Keratinocyte (primary cell): ENCODE data around the gene RBFOX2. TPM values are rescaled to one million over a fixed set of nuclear protein-coding genes. Genes with fewer than 3 reads are reported as not detected.
A peak's percentile ranks its signal among the peaks of the same experiment; 100 is the strongest.

Source experiments
- DNase-seq: peaks from one replicate; pipeline ENCODE4 v3.0.0-alpha.2; 2011; ENCODE audit warnings: low read depth, missing footprints, low spot score
- FAIRE-seq: peaks from 2 replicates; lab custom pipeline; 2011; peaks lifted over from hg19 to GRCh38; lab: Jason Lieb, UNC
- H2AFZ ChIP-seq: 2 replicates; pipeline ENCODE4 v1.6.0; 2012; ENCODE audit warnings: low read length, control low read depth, inconsistent platforms; ENCODE audit not compliant: control insufficient read depth
- H3K27ac ChIP-seq: 2 replicates; pipeline ENCODE4 v1.5.1; 2011; ENCODE audit warnings: low read length; ENCODE audit not compliant: control insufficient read depth, insufficient read depth
- H3K27me3 ChIP-seq: 3 replicates; pipeline ENCODE4 v1.6.0; 2011; ENCODE audit warnings: low read length; ENCODE audit not compliant: control insufficient read depth, insufficient read depth; ENCODE audit errors: extremely low read depth
- H3K36me3 ChIP-seq, 2 experiments: 2 replicates in 1 of 2; 3 replicates in 1 of 2; pipeline ENCODE4 v1.5.1; 2011; ENCODE audit warnings: low read length in 2 of 2, mild to moderate bottlenecking in 1 of 2; ENCODE audit not compliant: control insufficient read depth in 2 of 2, insufficient read depth in 2 of 2; ENCODE audit errors: extremely low read depth in 1 of 2
- H3K4me1 ChIP-seq: 3 replicates; pipeline ENCODE4 v1.5.1; 2011; ENCODE audit warnings: low read length; ENCODE audit not compliant: control insufficient read depth, insufficient read depth; ENCODE audit errors: extremely low read depth
- H3K4me2 ChIP-seq: 3 replicates; pipeline ENCODE4 v1.6.0; 2011; ENCODE audit warnings: low read depth, low read length; ENCODE audit not compliant: control insufficient read depth, insufficient read depth; ENCODE audit errors: extremely low read depth
- H3K4me3 ChIP-seq, 3 experiments: fragments of 200-600 bp in 1 of 3; sonication (generic) in 1 of 3; 2 replicates in 2 of 3; 3 replicates in 1 of 3; pipeline ENCODE4 v1.5.1; 2011 to 2016; ENCODE audit warnings: low read length in 3 of 3, mild to moderate bottlenecking in 3 of 3, control low read depth in 2 of 3, inconsistent platforms in 1 of 3, low read depth in 1 of 3, mixed read lengths in 1 of 3, mixed run types in 1 of 3, moderate library complexity in 1 of 3; ENCODE audit not compliant: control insufficient read depth in 2 of 3, insufficient read depth in 2 of 3; ENCODE audit errors: extremely low read depth in 1 of 3
- H3K79me2 ChIP-seq: 2 replicates; pipeline ENCODE4 v1.6.0; 2012; ENCODE audit warnings: low read length; ENCODE audit not compliant: control insufficient read depth, insufficient read depth
- H3K9ac ChIP-seq: 3 replicates; pipeline ENCODE4 v1.6.0; 2011; ENCODE audit warnings: low read length; ENCODE audit not compliant: control insufficient read depth, insufficient read depth; ENCODE audit errors: extremely low read depth
- H3K9me1 ChIP-seq: 3 replicates; pipeline ENCODE4 v1.6.0; 2011; ENCODE audit warnings: low read length; ENCODE audit not compliant: control insufficient read depth, insufficient read depth; ENCODE audit errors: extremely low read depth
- H3K9me3 ChIP-seq: 2 replicates; pipeline ENCODE4 v1.5.1; 2012; ENCODE audit warnings: low read depth, low read length; ENCODE audit not compliant: control insufficient read depth
- H4K20me1 ChIP-seq: 3 replicates; pipeline ENCODE4 v1.6.0; 2011; ENCODE audit warnings: low read length; ENCODE audit not compliant: control insufficient read depth, insufficient read depth; ENCODE audit errors: extremely low read depth
- CTCF ChIP-seq, 3 experiments: IDR thresholded peaks in 1 of 3; conservative IDR thresholded peaks in 1 of 3; optimal IDR thresholded peaks in 1 of 3; 2 replicates in 2 of 3; 3 replicates in 1 of 3; pipeline versions ENCODE3 to v1.5.1; 2011; ENCODE audit warnings: low read length in 3 of 3, mild to moderate bottlenecking in 3 of 3, moderate library complexity in 2 of 3, control low read depth in 1 of 3, inconsistent platforms in 1 of 3; ENCODE audit not compliant: insufficient read depth in 2 of 3; ENCODE audit errors: extremely low read depth in 1 of 3
- EZH2 ChIP-seq: IDR thresholded peaks from one replicate; pipeline ENCODE4 v1.6.1; 2012; ENCODE audit warnings: inconsistent platforms, mild to moderate bottlenecking, low read length, moderate library complexity
- dilution Hi-C: fragments of 300-500 bp; cut with MboI; formaldehyde crosslinking; loops from one replicate; pipeline ENCODE4 v1.7.0; 2020; ENCODE audit warnings: low sequenced_read_pairs; ENCODE audit not compliant: extremely low pct_ligation_motif_present
- polyA plus RNA-seq, 5 experiments: library from polyadenylated mRNA; depleted of rRNA in 3 of 5; stranded (reverse) in 3 of 5; stranded (forward) in 1 of 5; unstranded in 1 of 5; fragments of >200 nt; gene quantifications; 1 replicate in 1 of 5; 2 replicates in 3 of 5; 3 replicates in 1 of 5; pipeline versions ENCODE4 v1.2.1 to v1.2.3, GENCODE V29; 2011 to 2012; ENCODE audit warnings: missing spikeins in 2 of 5, low read depth in 1 of 5, low replicate concordance in 1 of 5

The RBFOX2 gene
- polyA plus RNA-seq, 1 donor (not counting 4 experiments of a cell fraction or from before 2014, with no cell fraction given), result 118 TPM

GRCh38 chr22:36053242-36054147 lies 24.9 kb upstream of the RBFOX2 start:
- peaks cover 39% of the 10 kb centered on the region for H3K4me1 ChIP-seq
- no peaks in the 10 kb centered on the region for H3K9me1 ChIP-seq
- H2AFZ ChIP-seq, result peak overlapping the region; percentile 86
- no peaks in the 10 kb centered on the region for H4K20me1 ChIP-seq
- peak overlapping the region in 2 of 3 experiments; percentile 11 to 33 for H3K4me3 ChIP-seq
- peak overlapping the region; percentile 82 for H3K4me2 ChIP-seq
- no peak overlapping the region for H3K9ac ChIP-seq
- dilution Hi-C loops, result no loop called here
- no peak for DNase-seq
- H3K9me3 ChIP-seq, result no peaks in the 10 kb centered on the region
- FAIRE-seq, result peak; percentile 66
- no peak for TF ChIP-seq EZH2
- TF ChIP-seq CTCF (optimal IDR thresholded peaks at IDR 0.05 in 1 of 3, IDR thresholded peaks at IDR 0.05 in 1 of 3, conservative IDR thresholded peaks at IDR 0.05 in 1 of 3; ENCODE audit: extremely low read depth in 1 of 3, insufficient read depth in 2 of 3, low read length in 3 of 3), result no peak
- H3K36me3 ChIP-seq, result no peaks in the 10 kb centered on the region
- H3K27me3 ChIP-seq, result no peaks in the 10 kb centered on the region
- H3K79me2 ChIP-seq, result no peaks in the 10 kb centered on the region
- peak overlapping the region; percentile 93 for H3K27ac ChIP-seq

- H3K4me3 ChIP-seq, result peak overlapping the region in 2 of 3 experiments; percentile 11 to 33
- H3K9me3 ChIP-seq, result no peaks in the 10 kb centered on the region
- peak overlapping the region; percentile 82 for H3K4me2 ChIP-seq
- H3K27me3 ChIP-seq, result no peaks in the 10 kb centered on the region
- no peak for TF ChIP-seq EZH2
- TF ChIP-seq CTCF (optimal IDR thresholded peaks at IDR 0.05 in 1 of 3, IDR thresholded peaks at IDR 0.05 in 1 of 3, conservative IDR thresholded peaks at IDR 0.05 in 1 of 3; ENCODE audit: extremely low read depth in 1 of 3, insufficient read depth in 2 of 3, low read length in 3 of 3), result no peak
- H4K20me1 ChIP-seq, result no peaks in the 10 kb centered on the region
- FAIRE-seq (peak; percentile 100), DNase-seq (no peak)
- H3K27ac ChIP-seq, result peak overlapping the region; percentile 93
- peak overlapping the region; percentile 86 for H2AFZ ChIP-seq
- H3K79me2 ChIP-seq, result no peaks in the 10 kb centered on the region
- peaks cover 39% of the 10 kb centered on the region for H3K4me1 ChIP-seq
- H3K9ac ChIP-seq, result peak overlapping the region; percentile 67
- dilution Hi-C loops, result no loop called here
- H3K9me1 ChIP-seq, result no peaks in the 10 kb centered on the region
- H3K36me3 ChIP-seq, result no peaks in the 10 kb centered on the region
Observed at GRCh38 chr22:36052505-36052941, 23.9 kb upstream of the RBFOX2 start.
